Uterus (tissue), 4 donors: ENCODE data around the gene TOR3A. TPM values are rescaled to one million over a fixed set of nuclear protein-coding genes. Genes with fewer than 3 reads are reported as not detected.
"Not testable (repeated sequence)": the region's sequence is repeated elsewhere in the genome, so short reads cannot be mapped to it uniquely, and the experiment has no call there.

Source experiments
- DNase-seq, 2 donors: peaks; one replicate each; pipeline ENCODE4 v3.0.0-alpha.2; 2019 to 2020
- H3K27ac ChIP-seq, 2 donors: fragments of 200-600 bp; sonication (generic); 1 replicate in 1 of 2; 2 replicates in 1 of 2; pipeline ENCODE4 v1.5.1; 2016 to 2018
- H3K27me3 ChIP-seq, 2 donors: fragments of 200-600 bp; sonication (generic); one replicate each; pipeline ENCODE4 v1.5.1; 2018 to 2019; ENCODE audit warnings: control low read depth in 1 of 2
- H3K36me3 ChIP-seq, 2 donors: fragments of 200-600 bp; sonication (generic); one replicate each; pipeline ENCODE4 v1.5.1; 2019; ENCODE audit warnings: control low read depth in 1 of 2
- H3K4me1 ChIP-seq, 2 donors: fragments of 200-600 bp; sonication (generic); one replicate each; pipeline ENCODE4 v1.5.1; 2018 to 2019; ENCODE audit warnings: control low read depth in 1 of 2
- H3K4me3 ChIP-seq, 2 donors: fragments of 200-600 bp; sonication (generic); 1 replicate in 1 of 2; 2 replicates in 1 of 2; pipeline ENCODE4 v1.5.1; 2018 to 2019; ENCODE audit warnings: mild to moderate bottlenecking in 1 of 2
- H3K9me3 ChIP-seq, 2 donors: fragments of 200-600 bp; sonication (generic); one replicate each; pipeline ENCODE4 v1.5.1; 2019; ENCODE audit warnings: control low read depth in 1 of 2
- CTCF ChIP-seq, 4 experiments: fragments of 200-600 bp in 2 of 4; fragments of 450-650 bp in 2 of 4; sonication (generic) in 2 of 4; IDR thresholded peaks; one replicate each; pipeline ENCODE4 v1.5.1; 2016 to 2019; ENCODE audit warnings: antibody characterized with exemption in 4 of 4, mild to moderate bottlenecking in 2 of 4, moderate library complexity in 1 of 4
- POLR2A ChIP-seq, 2 donors: fragments of 450-650 bp; IDR thresholded peaks; one replicate each; pipeline ENCODE4 v1.6.1; 2016; ENCODE audit warnings: antibody characterized with exemption in 2 of 2, mild to moderate bottlenecking in 1 of 2, moderate library complexity in 1 of 2
- intact Hi-C: fragments of 100-400 bp; cut with DNase I; formaldehyde crosslinking; loops from one replicate; pipeline ENCODE4 v1.15.1; 2023; ENCODE audit warnings: low total_unique reads
- total RNA-seq, 4 donors: library from RNA; depleted of rRNA in 3 of 4; stranded (reverse); fragments of >200 nt in 3 of 4; gene quantifications; one replicate each; pipeline versions ENCODE4 v1.1.0 to v1.2.4, GENCODE V29; 2014 to 2023
- donor health status: DM: yes; HTN: yes; CAD: no.

TOR3A gene
- 10 to 100 TPM in 2 of 4 donors, 1 to 10 TPM in 2; 5.9 to 43.3 (median 13.7) TPM for total RNA-seq

GRCh38 chr1:179081687-179082332 is at the start of gene TOR3A:
TOR3A (plus strand) TSS chr1:179082070; CDS start chr1:179082129, 59 bp downstream.
- DNase-seq: peak; percentile 88 to 91
- Histone ChIP-seq H3K9me3 (no peaks in the 10 kb centered on the region), H3K27me3 (no peaks in the 10 kb centered on the region), H3K27ac (peak within 1 kb of the TSS; percentile 52 to 79), H3K4me1 (peaks cover 4 to 5% of the 10 kb centered on the region in 2 donors), H3K36me3 (no peaks in the 10 kb centered on the region), H3K4me3 (peak within 1 kb of the TSS; percentile 56 to 69)
- intact Hi-C loops: loop anchor here (5.0 kb wide), 1 partner anchor 285 kb away; the partner anchor contains the start of gene AXDND1
- TF ChIP-seq POLR2A (IDR thresholded peaks at IDR 0.05) (peak; percentile 81 to 86), CTCF (IDR thresholded peaks at IDR 0.05) (peak in 1 of 4 experiments; percentile 24)

GRCh38 chr1:179034720-179035119 is 47.1 kb upstream of the TOR3A start:
- intact Hi-C loops: no loop called here
- TF ChIP-seq CTCF (IDR thresholded peaks at IDR 0.05) (no peak), POLR2A (IDR thresholded peaks at IDR 0.05) (no peak)
- Histone ChIP-seq H3K27ac (no peak overlapping the region), H3K4me1 (peaks cover 0 to 4% of the 10 kb centered on the region in 2 donors), H3K9me3 (no peaks in the 10 kb centered on the region), H3K36me3 (no peaks in the 10 kb centered on the region), H3K27me3 (no peaks in the 10 kb centered on the region), H3K4me3 (no peak overlapping the region)
- DNase-seq: no peak

GRCh38 chr1:179036844-179037465 is 44.9 kb upstream of the TOR3A start:
- Histone ChIP-seq H3K4me3 (no peak overlapping the region), H3K36me3 (no peaks in the 10 kb centered on the region), H3K27me3 (no peaks in the 10 kb centered on the region), H3K9me3 (no peaks in the 10 kb centered on the region), H3K27ac (no peak overlapping the region), H3K4me1 (peaks cover 0 to 6% of the 10 kb centered on the region in 2 donors)
- DNase-seq: no peak
- TF ChIP-seq POLR2A (IDR thresholded peaks at IDR 0.05): no peak
- TF ChIP-seq CTCF (IDR thresholded peaks at IDR 0.05): no peak
- intact Hi-C loops: no loop called here

- Histone ChIP-seq H3K36me3 (no peaks in the 10 kb centered on the region), H3K27me3 (no peaks in the 10 kb centered on the region), H3K27ac (no peak overlapping the region), H3K4me3 (no peak overlapping the region), H3K9me3 (no peaks in the 10 kb centered on the region), H3K4me1 (peaks cover 0 to 8% of the 10 kb centered on the region in 2 donors)
- DNase-seq: no peak
- intact Hi-C loops: no loop called here
- TF ChIP-seq CTCF (IDR thresholded peaks at IDR 0.05) (no peak), POLR2A (IDR thresholded peaks at IDR 0.05) (no peak)
Observed at GRCh38 chr1:179038528-179039281, 43.2 kb upstream of the TOR3A start.

GRCh38 chr1:179039502-179040174 is 42.2 kb upstream of the TOR3A start:
- H3K4me1 ChIP-seq, intact Hi-C loops: not testable (repeated sequence)

GRCh38 chr1:179040175-179040551 is 41.7 kb upstream of the TOR3A start:
- H3K4me1 ChIP-seq, intact Hi-C loops, H3K27me3 ChIP-seq, DNase-seq, H3K4me3 ChIP-seq, H3K36me3 ChIP-seq, H3K9me3 ChIP-seq, H3K27ac ChIP-seq: not testable (repeated sequence)

More at GRCh38 chr1:179039502-179040174, 42.2 kb upstream of the TOR3A start:
- not testable (repeated sequence) for H3K36me3 ChIP-seq, DNase-seq, H3K27ac ChIP-seq, H3K27me3 ChIP-seq, H3K4me3 ChIP-seq, H3K9me3 ChIP-seq
